ENCODE results near the gene ELP5. TPM values are rescaled to one million over a fixed set of nuclear protein-coding genes. Genes with fewer than 3 reads are reported as not detected.

ELP5 gene
- total RNA-seq, 4 donors from 2014 or later, result 13.3 to 52.7 (median 26.7) TPM

DNA sequence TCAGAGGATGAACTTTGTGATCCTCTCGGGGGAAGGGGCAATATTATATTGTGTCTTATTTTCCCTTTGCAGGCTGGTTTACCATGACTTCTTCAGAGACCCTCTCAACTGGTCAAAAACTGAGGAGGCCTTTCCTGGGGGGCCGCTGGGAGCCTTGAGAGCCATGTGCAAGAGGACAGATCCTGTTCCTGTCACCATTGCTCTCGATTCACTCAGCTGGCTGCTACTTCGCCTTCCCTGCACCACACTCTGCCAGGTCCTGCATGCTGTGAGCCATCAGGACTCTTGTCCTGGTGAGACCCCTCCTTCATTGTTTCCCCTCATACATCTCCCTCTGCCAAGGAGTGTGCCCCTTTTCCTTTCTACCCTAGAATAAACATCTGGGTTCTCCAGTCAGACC lies 2.5 kb downstream of the ELP5 start:
- no peak for DNase-seq

GRCh38 chr17:7256766-7257456 lies 4.9 kb downstream of the ELP5 start:
- H3K27ac ChIP-seq, result no peak overlapping the region
- no peaks in the 10 kb centered on the region for H3K9me3 ChIP-seq
- peaks cover 14 to 15% (median 14%) of the 10 kb centered on the region in 3 donors for H3K27me3 ChIP-seq
- TF ChIP-seq, protein P1, sequence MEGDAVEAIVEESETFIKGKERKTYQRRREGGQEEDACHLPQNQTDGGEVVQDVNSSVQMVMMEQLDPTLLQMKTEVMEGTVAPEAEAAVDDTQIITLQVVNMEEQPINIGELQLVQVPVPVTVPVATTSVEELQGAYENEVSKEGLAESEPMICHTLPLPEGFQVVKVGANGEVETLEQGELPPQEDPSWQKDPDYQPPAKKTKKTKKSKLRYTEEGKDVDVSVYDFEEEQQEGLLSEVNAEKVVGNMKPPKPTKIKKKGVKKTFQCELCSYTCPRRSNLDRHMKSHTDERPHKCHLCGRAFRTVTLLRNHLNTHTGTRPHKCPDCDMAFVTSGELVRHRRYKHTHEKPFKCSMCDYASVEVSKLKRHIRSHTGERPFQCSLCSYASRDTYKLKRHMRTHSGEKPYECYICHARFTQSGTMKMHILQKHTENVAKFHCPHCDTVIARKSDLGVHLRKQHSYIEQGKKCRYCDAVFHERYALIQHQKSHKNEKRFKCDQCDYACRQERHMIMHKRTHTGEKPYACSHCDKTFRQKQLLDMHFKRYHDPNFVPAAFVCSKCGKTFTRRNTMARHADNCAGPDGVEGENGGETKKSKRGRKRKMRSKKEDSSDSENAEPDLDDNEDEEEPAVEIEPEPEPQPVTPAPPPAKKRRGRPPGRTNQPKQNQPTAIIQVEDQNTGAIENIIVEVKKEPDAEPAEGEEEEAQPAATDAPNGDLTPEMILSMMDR (IDR thresholded peaks at IDR 0.05 in 4 of 5, conservative IDR thresholded peaks at IDR 0.05 in 1 of 5), result no peak
- no peak for TF ChIP-seq POLR2A (IDR thresholded peaks at IDR 0.05)
- H3K4me1 ChIP-seq, result peaks cover 14 to 19% of the 10 kb centered on the region in 2 donors
- H3K36me3 ChIP-seq, result peaks cover 0 to 58% of the 10 kb centered on the region in 2 donors
- DNase-seq (no peak), ATAC-seq (no peak)
- in situ Hi-C loops (cut with MboI; ENCODE audit: low sequenced_read_pairs in 4 of 4) (loop anchor here in 1 of 4 donors (10.0 kb wide), 1 partner anchor 48 kb away; the partner anchor contains the start of gene EIF5A), intact Hi-C loops (cut with DNase I; ENCODE audit: low total_unique reads) (no loop called here)
- H3K4me3 ChIP-seq, result no peak overlapping the region

More for the DNA sequence above, 2.5 kb downstream of the ELP5 start:
- peaks cover 19 to 24% of the 10 kb centered on the region in 2 donors for H3K4me1 ChIP-seq
- in situ Hi-C loops (cut with MboI; ENCODE audit: low sequenced_read_pairs in 4 of 4), result loop anchor here in 1 of 4 donors (10.0 kb wide), 1 partner anchor 50 kb away; the partner anchor contains the start of gene EIF5A
- H3K36me3 ChIP-seq, result peaks cover 0 to 51% of the 10 kb centered on the region in 2 donors
- H3K27ac ChIP-seq, result no peak overlapping the region
- no peaks in the 10 kb centered on the region for H3K27me3 ChIP-seq
- intact Hi-C loops (cut with DNase I; ENCODE audit: low total_unique reads), result loop anchor here (5.0 kb wide), 2 partner anchors 318 to 433 kb away; partner anchors contain the start of genes TP53 and WRAP53
- no peak overlapping the region for H3K4me3 ChIP-seq
- H3K9me3 ChIP-seq, result no peaks in the 10 kb centered on the region
- TF ChIP-seq POLR2A (IDR thresholded peaks at IDR 0.05), result no peak
- TF ChIP-seq, protein P1 (IDR thresholded peaks at IDR 0.05 in 4 of 5, conservative IDR thresholded peaks at IDR 0.05 in 1 of 5), result no peak
- no peak for ATAC-seq

GRCh38 chr17:7258731-7259554 lies 6.9 kb downstream of the ELP5 start:
- Histone ChIP-seq H3K4me1 (peaks cover 5 to 9% of the 10 kb centered on the region in 2 donors), H3K4me3 (no peak overlapping the region), H3K9me3 (no peaks in the 10 kb centered on the region), H3K27me3 (peaks cover 33 to 35% (median 34%) of the 10 kb centered on the region in 3 donors), H3K27ac (no peak overlapping the region), H3K36me3 (peaks cover 0 to 58% of the 10 kb centered on the region in 2 donors)
- in situ Hi-C loops (cut with MboI; ENCODE audit: low sequenced_read_pairs in 4 of 4), result loop anchor here in 1 of 4 donors (10.0 kb wide), 1 partner anchor 46 kb away; the partner anchor contains the start of gene EIF5A
- DNase-seq (no peak), ATAC-seq (no peak)
- intact Hi-C loops (cut with DNase I; ENCODE audit: low total_unique reads), result no loop called here
- TF ChIP-seq, protein P1 (IDR thresholded peaks at IDR 0.05 in 4 of 5, conservative IDR thresholded peaks at IDR 0.05 in 1 of 5), result no peak
- TF ChIP-seq POLR2A (IDR thresholded peaks at IDR 0.05), result no peak

DNA sequence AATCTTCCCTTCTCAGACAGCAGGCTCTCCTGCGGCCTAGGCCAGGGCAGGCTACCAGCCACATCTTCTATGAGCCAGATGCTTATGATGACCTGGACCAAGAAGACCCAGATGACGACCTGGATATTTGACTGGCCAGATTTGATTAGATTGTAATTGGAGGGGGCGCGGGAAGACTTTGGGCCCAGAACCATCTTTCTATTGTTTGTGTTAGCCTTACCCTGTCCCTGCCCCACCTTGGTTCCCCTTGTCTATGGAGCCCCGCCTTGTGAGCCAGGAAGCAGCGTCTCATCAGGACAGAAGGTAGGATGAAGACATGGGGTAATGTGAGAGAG lies 7.5 kb downstream of the ELP5 start:
- in situ Hi-C loops (cut with MboI; ENCODE audit: low sequenced_read_pairs in 4 of 4), result loop anchor here in 1 of 4 donors (10.0 kb wide), 1 partner anchor 45 kb away; the partner anchor contains the start of gene EIF5A
- H3K36me3 ChIP-seq, result peaks cover 0 to 55% of the 10 kb centered on the region in 2 donors

More for the DNA sequence above, 7.5 kb downstream of the ELP5 start:
- H3K4me1 ChIP-seq, result peaks cover 5 to 9% of the 10 kb centered on the region in 2 donors
- intact Hi-C loops (cut with DNase I; ENCODE audit: low total_unique reads), result no loop called here
- peaks cover 38 to 41% (median 39%) of the 10 kb centered on the region in 3 donors for H3K27me3 ChIP-seq
- no peak for ATAC-seq
- no peak overlapping the region for H3K27ac ChIP-seq
- DNase-seq, result no peak
- H3K9me3 ChIP-seq, result no peaks in the 10 kb centered on the region
- TF ChIP-seq, protein P1 (IDR thresholded peaks at IDR 0.05 in 4 of 5, conservative IDR thresholded peaks at IDR 0.05 in 1 of 5), result no peak
- no peak for TF ChIP-seq POLR2A (IDR thresholded peaks at IDR 0.05)
- no peak overlapping the region for H3K4me3 ChIP-seq

Measured in gastrocnemius medialis (tissue), 4 donors.